Measurements from ENCODE around the gene MINDY4. TPM values are rescaled to one million over a fixed set of nuclear protein-coding genes. Genes with fewer than 3 reads are reported as not detected.

The MINDY4 gene
- total and polyA plus RNA-seq, 2 donors: 1.5 to 1.7 TPM

DNA sequence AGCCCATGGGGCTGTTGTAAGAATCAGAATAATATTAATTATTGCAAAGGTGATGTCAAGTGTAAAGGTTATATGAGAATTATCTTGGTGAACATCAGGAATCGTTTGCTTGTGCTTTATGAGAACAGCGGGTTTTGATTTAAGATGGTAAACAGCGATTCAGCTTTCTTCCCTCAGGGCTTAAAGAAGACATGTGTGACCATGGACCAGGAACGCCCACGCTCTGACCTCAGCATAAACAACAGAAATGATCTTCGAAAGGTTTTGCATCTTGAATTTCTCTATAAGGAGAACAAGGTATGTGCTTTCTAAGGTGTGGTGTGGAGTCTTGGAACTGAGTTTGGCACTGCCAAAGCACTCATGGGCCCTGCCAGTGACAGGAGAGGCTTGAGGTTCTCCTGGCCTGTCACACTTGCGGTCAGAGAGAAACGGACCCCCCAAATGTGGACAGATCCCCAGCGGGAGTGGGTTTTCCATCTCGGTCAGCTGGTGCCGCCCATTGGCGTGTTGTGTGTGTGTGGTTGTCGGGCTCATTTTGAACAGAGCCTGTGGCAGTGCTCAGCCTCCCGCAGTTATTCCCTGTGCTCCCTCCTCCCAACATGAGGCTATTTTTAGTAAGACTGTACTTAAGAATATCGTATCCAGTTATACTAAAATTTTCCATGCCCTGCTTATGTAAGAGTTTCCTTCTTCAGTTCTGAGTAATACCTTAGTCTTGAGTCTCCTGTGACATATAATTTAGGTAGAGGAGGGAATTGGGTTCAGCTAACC is 7.2 kb downstream of the MINDY4 start:
- Histone ChIP-seq H3K4me1 (ENCODE audit: control insufficient read depth in 2 of 2, insufficient read depth in 2 of 2, low read length in 2 of 2) (no peaks in the 10 kb centered on the region), H3K4me3 (ENCODE audit: low read length in 2 of 2) (no peak overlapping the region), H3K27ac (ENCODE audit: low read depth in 1 of 2, low read length in 1 of 2) (no peak overlapping the region), H3K9me3 (ENCODE audit: control insufficient read depth in 2 of 2, insufficient read depth in 1 of 2, low read length in 1 of 2) (no peaks in the 10 kb centered on the region), H3K27me3 (ENCODE audit: control insufficient read depth in 2 of 2, insufficient read depth in 1 of 2, low read length in 1 of 2) (no peaks in the 10 kb centered on the region), H3K36me3 (ENCODE audit: control insufficient read depth in 2 of 2, insufficient read depth in 2 of 2, low read length in 1 of 2) (no peaks in the 10 kb centered on the region)
- DNase-seq (ENCODE audit: low read depth in 6 of 9, low spot score in 9 of 9): no peak
- 98% methylated on average over 15 of the region's 15 CpGs for WGBS

GRCh38 chr7:30779574-30779973 is 8.4 kb downstream of the MINDY4 start:
- Histone ChIP-seq H3K4me3 (ENCODE audit: low read length in 2 of 2) (no peak overlapping the region), H3K9me3 (ENCODE audit: control insufficient read depth in 2 of 2, insufficient read depth in 1 of 2, low read length in 1 of 2) (no peaks in the 10 kb centered on the region), H3K27ac (ENCODE audit: low read depth in 1 of 2, low read length in 1 of 2) (no peak overlapping the region), H3K36me3 (ENCODE audit: control insufficient read depth in 2 of 2, insufficient read depth in 2 of 2, low read length in 1 of 2) (no peaks in the 10 kb centered on the region), H3K4me1 (ENCODE audit: control insufficient read depth in 2 of 2, insufficient read depth in 2 of 2, low read length in 2 of 2) (no peaks in the 10 kb centered on the region), H3K27me3 (ENCODE audit: control insufficient read depth in 2 of 2, insufficient read depth in 1 of 2, low read length in 1 of 2) (no peaks in the 10 kb centered on the region)
- WGBS: 76% methylated on average over 5 of the region's 5 CpGs
- DNase-seq (ENCODE audit: low read depth in 6 of 9, low spot score in 9 of 9): no peak

- Histone ChIP-seq H3K36me3 (ENCODE audit: control insufficient read depth in 2 of 2, insufficient read depth in 2 of 2, low read length in 1 of 2) (no peaks in the 10 kb centered on the region), H3K4me3 (ENCODE audit: low read length in 2 of 2) (no peak overlapping the region), H3K9me3 (ENCODE audit: control insufficient read depth in 2 of 2, insufficient read depth in 1 of 2, low read length in 1 of 2) (no peaks in the 10 kb centered on the region), H3K27ac (ENCODE audit: low read depth in 1 of 2, low read length in 1 of 2) (no peak overlapping the region), H3K27me3 (ENCODE audit: control insufficient read depth in 2 of 2, insufficient read depth in 1 of 2, low read length in 1 of 2) (no peaks in the 10 kb centered on the region), H3K4me1 (ENCODE audit: control insufficient read depth in 2 of 2, insufficient read depth in 2 of 2, low read length in 2 of 2) (no peaks in the 10 kb centered on the region)
- DNase-seq (ENCODE audit: low read depth in 6 of 9, low spot score in 9 of 9): no peak
- 96% methylated on average over 4 of the region's 4 CpGs for WGBS
Observed at GRCh38 chr7:30780941-30781340, 9.7 kb downstream of the MINDY4 start.

DNA sequence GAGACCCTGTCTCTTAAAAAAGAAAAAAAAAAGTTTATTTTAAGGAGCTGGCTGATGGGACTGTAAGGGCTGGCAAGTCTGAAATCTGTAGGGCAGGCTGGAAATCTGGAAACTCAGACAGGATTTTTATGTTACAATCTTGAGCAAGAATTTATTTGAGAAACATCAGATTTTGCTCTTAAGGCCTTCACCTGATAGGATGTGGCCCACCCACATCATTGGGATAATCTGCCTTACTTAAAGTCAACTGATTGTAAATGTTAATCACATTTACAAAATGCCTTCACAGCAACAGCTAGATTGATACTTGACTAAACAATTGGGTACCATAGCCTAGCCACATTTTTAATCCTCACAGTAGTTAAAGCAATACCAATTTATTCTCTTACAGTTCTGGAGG is 11.5 kb downstream of the MINDY4 start:
- H3K36me3 ChIP-seq (ENCODE audit: control insufficient read depth in 2 of 2, insufficient read depth in 2 of 2, low read length in 1 of 2): no peaks in the 10 kb centered on the region
- DNase-seq (ENCODE audit: low read depth in 6 of 9, low spot score in 9 of 9): no peak

DNA sequence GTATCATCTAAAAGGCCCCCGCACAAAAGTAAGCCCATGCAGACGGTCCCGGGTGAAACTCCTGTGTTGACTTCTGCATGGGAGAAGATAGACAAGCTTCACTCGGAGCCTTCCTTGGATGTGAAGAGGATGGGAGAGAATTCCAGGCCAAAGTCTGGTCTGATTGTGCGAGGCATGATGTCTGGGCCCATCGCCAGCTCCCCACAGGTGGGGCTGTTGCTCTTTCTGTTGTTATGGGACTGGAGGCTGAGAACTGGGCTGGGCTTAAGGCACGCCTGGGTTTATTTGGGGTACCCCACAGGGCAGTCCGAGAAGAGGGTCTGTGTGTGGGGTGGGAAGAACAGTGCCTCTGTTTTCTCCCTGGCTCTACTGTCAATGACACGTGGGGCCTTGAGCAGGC is 14.6 kb downstream of the MINDY4 start:
- DNase-seq (ENCODE audit: low read depth in 6 of 9, low spot score in 9 of 9): no peak
- WGBS: 97% methylated on average over 9 of the region's 9 CpGs

More for the DNA sequence above, 11.5 kb downstream of the MINDY4 start:
- Histone ChIP-seq H3K9me3 (ENCODE audit: control insufficient read depth in 2 of 2, insufficient read depth in 1 of 2, low read length in 1 of 2) (no peaks in the 10 kb centered on the region), H3K4me3 (ENCODE audit: low read length in 2 of 2) (no peak overlapping the region), H3K4me1 (ENCODE audit: control insufficient read depth in 2 of 2, insufficient read depth in 2 of 2, low read length in 2 of 2) (no peaks in the 10 kb centered on the region), H3K27ac (ENCODE audit: low read depth in 1 of 2, low read length in 1 of 2) (no peak overlapping the region), H3K27me3 (ENCODE audit: control insufficient read depth in 2 of 2, insufficient read depth in 1 of 2, low read length in 1 of 2) (no peaks in the 10 kb centered on the region)

GRCh38 chr7:30787486-30787885 is 16.3 kb downstream of the MINDY4 start:
- WGBS: 27% methylated on average over 1 of the region's 1 CpG
- no peak for DNase-seq (ENCODE audit: low read depth in 6 of 9, low spot score in 9 of 9)
- Histone ChIP-seq H3K36me3 (ENCODE audit: control insufficient read depth in 2 of 2, insufficient read depth in 2 of 2, low read length in 1 of 2) (no peaks in the 10 kb centered on the region), H3K4me3 (ENCODE audit: low read length in 2 of 2) (no peak overlapping the region), H3K4me1 (ENCODE audit: control insufficient read depth in 2 of 2, insufficient read depth in 2 of 2, low read length in 2 of 2) (no peaks in the 10 kb centered on the region), H3K27ac (ENCODE audit: low read depth in 1 of 2, low read length in 1 of 2) (no peak overlapping the region), H3K9me3 (ENCODE audit: control insufficient read depth in 2 of 2, insufficient read depth in 1 of 2, low read length in 1 of 2) (no peaks in the 10 kb centered on the region), H3K27me3 (ENCODE audit: control insufficient read depth in 2 of 2, insufficient read depth in 1 of 2, low read length in 1 of 2) (no peaks in the 10 kb centered on the region)

More for the DNA sequence above, 14.6 kb downstream of the MINDY4 start:
- Histone ChIP-seq H3K4me1 (ENCODE audit: control insufficient read depth in 2 of 2, insufficient read depth in 2 of 2, low read length in 2 of 2) (no peaks in the 10 kb centered on the region), H3K27ac (ENCODE audit: low read depth in 1 of 2, low read length in 1 of 2) (no peak overlapping the region), H3K4me3 (ENCODE audit: low read length in 2 of 2) (no peak overlapping the region), H3K9me3 (ENCODE audit: control insufficient read depth in 2 of 2, insufficient read depth in 1 of 2, low read length in 1 of 2) (no peaks in the 10 kb centered on the region), H3K27me3 (ENCODE audit: control insufficient read depth in 2 of 2, insufficient read depth in 1 of 2, low read length in 1 of 2) (no peaks in the 10 kb centered on the region), H3K36me3 (ENCODE audit: control insufficient read depth in 2 of 2, insufficient read depth in 2 of 2, low read length in 1 of 2) (no peaks in the 10 kb centered on the region)

- Histone ChIP-seq H3K27me3 (ENCODE audit: control insufficient read depth in 2 of 2, insufficient read depth in 1 of 2, low read length in 1 of 2) (no peaks in the 10 kb centered on the region), H3K4me3 (ENCODE audit: low read length in 2 of 2) (no peak overlapping the region), H3K4me1 (ENCODE audit: control insufficient read depth in 2 of 2, insufficient read depth in 2 of 2, low read length in 2 of 2) (no peaks in the 10 kb centered on the region), H3K9me3 (ENCODE audit: control insufficient read depth in 2 of 2, insufficient read depth in 1 of 2, low read length in 1 of 2) (no peaks in the 10 kb centered on the region), H3K27ac (ENCODE audit: low read depth in 1 of 2, low read length in 1 of 2) (no peak overlapping the region), H3K36me3 (ENCODE audit: control insufficient read depth in 2 of 2, insufficient read depth in 2 of 2, low read length in 1 of 2) (peaks cover 0 to 2% of the 10 kb centered on the region in 2 donors)
- 75% methylated on average over 11 of the region's 11 CpGs for WGBS
- DNase-seq (ENCODE audit: low read depth in 6 of 9, low spot score in 9 of 9): no peak
Observed at GRCh38 chr7:30788640-30789333, 17.6 kb downstream of the MINDY4 start.

- H3K4me3 ChIP-seq (ENCODE audit: low read length in 2 of 2): no peak overlapping the region
- peaks cover 0 to 5% of the 10 kb centered on the region in 2 donors for H3K36me3 ChIP-seq (ENCODE audit: control insufficient read depth in 2 of 2, insufficient read depth in 2 of 2, low read length in 1 of 2)
- no peaks in the 10 kb centered on the region for H3K9me3 ChIP-seq (ENCODE audit: control insufficient read depth in 2 of 2, insufficient read depth in 1 of 2, low read length in 1 of 2)
- no peaks in the 10 kb centered on the region for H3K4me1 ChIP-seq (ENCODE audit: control insufficient read depth in 2 of 2, insufficient read depth in 2 of 2, low read length in 2 of 2)
- no peak for DNase-seq (ENCODE audit: low read depth in 6 of 9, low spot score in 9 of 9)
- no peak overlapping the region for H3K27ac ChIP-seq (ENCODE audit: low read depth in 1 of 2, low read length in 1 of 2)
- H3K27me3 ChIP-seq (ENCODE audit: control insufficient read depth in 2 of 2, insufficient read depth in 1 of 2, low read length in 1 of 2): no peaks in the 10 kb centered on the region
- WGBS: 98% methylated on average over 3 of the region's 3 CpGs
Observed at GRCh38 chr7:30789334-30789711, 18.1 kb downstream of the MINDY4 start.

DNA sequence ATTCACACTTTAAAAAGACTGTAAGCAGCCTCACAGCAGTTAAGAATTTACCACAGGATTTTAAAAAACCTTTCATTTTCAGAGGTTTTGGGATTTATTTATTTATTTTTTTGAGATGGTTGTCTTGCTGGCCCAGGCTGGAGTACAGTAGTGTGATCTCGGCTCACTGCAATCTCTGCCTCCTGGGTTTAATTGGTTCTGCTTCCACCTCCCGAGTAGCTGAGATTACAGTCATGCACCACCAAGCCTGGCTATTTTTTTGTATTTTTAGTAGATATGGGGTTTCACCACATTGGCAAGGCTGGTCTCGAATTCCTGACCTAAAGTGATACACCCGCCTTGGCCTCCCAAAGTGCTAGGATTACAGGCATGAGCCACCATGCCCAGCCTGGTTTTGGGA is 19.1 kb downstream of the MINDY4 start:
- Histone ChIP-seq H3K4me3 (ENCODE audit: low read length in 2 of 2) (no peak overlapping the region), H3K27me3 (ENCODE audit: control insufficient read depth in 2 of 2, insufficient read depth in 1 of 2, low read length in 1 of 2) (no peaks in the 10 kb centered on the region), H3K27ac (ENCODE audit: low read depth in 1 of 2, low read length in 1 of 2) (no peak overlapping the region), H3K4me1 (ENCODE audit: control insufficient read depth in 2 of 2, insufficient read depth in 2 of 2, low read length in 2 of 2) (peaks cover 0 to 4% of the 10 kb centered on the region in 2 donors), H3K36me3 (ENCODE audit: control insufficient read depth in 2 of 2, insufficient read depth in 2 of 2, low read length in 1 of 2) (peaks cover 0 to 5% of the 10 kb centered on the region in 2 donors), H3K9me3 (ENCODE audit: control insufficient read depth in 2 of 2, insufficient read depth in 1 of 2, low read length in 1 of 2) (no peaks in the 10 kb centered on the region)
- no peak for DNase-seq (ENCODE audit: low read depth in 6 of 9, low spot score in 9 of 9)
- 96% methylated on average over 4 of the region's 4 CpGs for WGBS
